HL-60 (cell line): ENCODE results near the gene PFDN2.

Source experiments
- CTCF ChIP-seq: IDR thresholded peaks from one replicate; pipeline ENCODE4 v1.5.1; 2011; ENCODE audit warnings: low read length, control low read depth, inconsistent platforms; ENCODE audit not compliant: insufficient read depth
- POLR2AphosphoS5 ChIP-seq: IDR thresholded peaks from 2 replicates; pipeline ENCODE4 v1.6.1; 2012; ENCODE audit warnings: low read depth

- TF ChIP-seq CTCF (no peak), POLR2AphosphoS5 (no peak)
These were observed 25.9 kb downstream of the PFDN2 start for GRCh38 chr1:161091796-161092507.
